Breast epithelium (tissue), 4 donors: ENCODE measurements around the gene STYK1. TPM values are rescaled to one million over a fixed set of nuclear protein-coding genes. Genes with fewer than 3 reads are reported as not detected.
A peak's percentile ranks its signal among the peaks of the same experiment; 100 is the strongest.

Experiments used
- DNase-seq, 2 donors: peaks; one replicate each; pipeline ENCODE4 v3.0.0-alpha.2; 2019; ENCODE audit warnings: low spot score in 2 of 2
- H3K27ac ChIP-seq, 2 donors: fragments of 200-600 bp; sonication (generic) in 1 of 2; one replicate each; pipeline ENCODE4 v1.5.1; 2016 to 2019; ENCODE audit warnings: mild to moderate bottlenecking in 1 of 2
- H3K27me3 ChIP-seq, 2 donors: fragments of 200-600 bp; sonication (generic) in 1 of 2; one replicate each; pipeline versions ENCODE4 v1.5.1 to v1.6.0; 2017 to 2019; ENCODE audit warnings: control low read depth in 1 of 2, mild to moderate bottlenecking in 1 of 2
- H3K36me3 ChIP-seq: fragments of 200-600 bp; one replicate; pipeline ENCODE4 v1.5.1; 2019
- H3K4me1 ChIP-seq, 2 donors: fragments of 200-600 bp; sonication (generic); one replicate each; pipeline ENCODE4 v1.5.1; 2016 to 2019; ENCODE audit warnings: control low read depth in 1 of 2
- H3K4me3 ChIP-seq, 3 donors: fragments of 200-600 bp; sonication (generic); 1 replicate in 2 of 3; 2 replicates in 1 of 3; pipeline ENCODE4 v1.5.1; 2016 to 2019; ENCODE audit warnings: mild to moderate bottlenecking in 3 of 3, moderate library complexity in 2 of 3
- H3K9me3 ChIP-seq, 2 donors: fragments of 200-600 bp; sonication (generic) in 1 of 2; one replicate each; pipeline ENCODE4 v1.5.1; 2016 to 2019; ENCODE audit warnings: control low read depth in 1 of 2
- POLR2A ChIP-seq: fragments of 450-650 bp; IDR thresholded peaks from one replicate; pipeline ENCODE4 v1.6.1; 2016; ENCODE audit warnings: antibody characterized with exemption, mild to moderate bottlenecking, moderate library complexity
- POLR2AphosphoS5 ChIP-seq, 3 donors: sonication (generic); formaldehyde crosslinking; IDR thresholded peaks; one replicate each; pipeline ENCODE4 v1.6.1; 2017; ENCODE audit warnings: antibody characterized with exemption in 3 of 3
- intact Hi-C: fragments of 100-400 bp; cut with DNase I; formaldehyde crosslinking; loops from one replicate; pipeline ENCODE4 v1.15.1; 2023; ENCODE audit warnings: low total_unique reads
- total RNA-seq, 3 donors: library from RNA; depleted of rRNA; stranded (reverse); fragments of >200 nt; gene quantifications; one replicate each; pipeline ENCODE4 v1.1.0, GENCODE V29; 2016
- TF ChIP-seq, protein P1 (sequence below), 3 donors: fragments of 450-650 bp; IDR thresholded peaks; one replicate each; pipeline ENCODE4 v1.5.1; 2016 to 2017; ENCODE audit warnings: antibody characterized with exemption in 3 of 3, mild to moderate bottlenecking in 3 of 3, moderate library complexity in 3 of 3

The STYK1 gene
- total RNA-seq, 3 donors from 2014 or later: 0.32 to 4.9 (median 3.5) TPM

DNA sequence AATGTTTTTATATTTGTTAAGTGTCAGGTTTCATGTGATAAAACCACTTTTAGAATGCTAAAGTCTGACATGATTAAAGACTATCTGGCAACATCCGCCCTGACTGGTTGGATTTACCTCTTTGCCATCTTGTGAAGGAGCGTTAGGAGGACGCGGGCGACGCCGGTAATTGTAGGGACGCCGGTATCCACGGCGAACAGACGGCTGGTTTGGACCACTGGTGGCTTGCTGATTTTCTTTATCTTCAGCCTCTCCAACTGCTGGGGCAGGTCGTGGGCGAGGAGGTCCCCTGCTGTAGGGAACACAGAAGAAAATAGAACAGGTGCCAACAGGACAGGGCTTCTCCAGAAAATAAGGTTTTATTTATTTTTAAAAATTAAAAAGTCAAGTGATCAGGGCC is 28.0 kb upstream of the STYK1 start:
- Histone ChIP-seq H3K4me1 (no peaks in the 10 kb centered on the region), H3K4me3 (no peak overlapping the region), H3K9me3 (no peaks in the 10 kb centered on the region), H3K27ac (peak overlapping the region; percentile 1 to 40), H3K36me3 (peaks cover 11% of the 10 kb centered on the region), H3K27me3 (no peaks in the 10 kb centered on the region)
- intact Hi-C loops: no loop called here
- TF ChIP-seq POLR2A (no peak), POLR2AphosphoS5 (IDR thresholded peaks at IDR 0.05) (no peak)
- TF ChIP-seq, protein P1, sequence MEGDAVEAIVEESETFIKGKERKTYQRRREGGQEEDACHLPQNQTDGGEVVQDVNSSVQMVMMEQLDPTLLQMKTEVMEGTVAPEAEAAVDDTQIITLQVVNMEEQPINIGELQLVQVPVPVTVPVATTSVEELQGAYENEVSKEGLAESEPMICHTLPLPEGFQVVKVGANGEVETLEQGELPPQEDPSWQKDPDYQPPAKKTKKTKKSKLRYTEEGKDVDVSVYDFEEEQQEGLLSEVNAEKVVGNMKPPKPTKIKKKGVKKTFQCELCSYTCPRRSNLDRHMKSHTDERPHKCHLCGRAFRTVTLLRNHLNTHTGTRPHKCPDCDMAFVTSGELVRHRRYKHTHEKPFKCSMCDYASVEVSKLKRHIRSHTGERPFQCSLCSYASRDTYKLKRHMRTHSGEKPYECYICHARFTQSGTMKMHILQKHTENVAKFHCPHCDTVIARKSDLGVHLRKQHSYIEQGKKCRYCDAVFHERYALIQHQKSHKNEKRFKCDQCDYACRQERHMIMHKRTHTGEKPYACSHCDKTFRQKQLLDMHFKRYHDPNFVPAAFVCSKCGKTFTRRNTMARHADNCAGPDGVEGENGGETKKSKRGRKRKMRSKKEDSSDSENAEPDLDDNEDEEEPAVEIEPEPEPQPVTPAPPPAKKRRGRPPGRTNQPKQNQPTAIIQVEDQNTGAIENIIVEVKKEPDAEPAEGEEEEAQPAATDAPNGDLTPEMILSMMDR (IDR thresholded peaks at IDR 0.05): no peak
- no peak for DNase-seq

- no peaks in the 10 kb centered on the region for H3K9me3 ChIP-seq
- H3K27me3 ChIP-seq: no peaks in the 10 kb centered on the region
- no peak for DNase-seq
- H3K36me3 ChIP-seq: peaks cover 11% of the 10 kb centered on the region
- TF ChIP-seq POLR2AphosphoS5 (IDR thresholded peaks at IDR 0.05): no peak
- TF ChIP-seq, protein P1 (IDR thresholded peaks at IDR 0.05): no peak
- no peak for TF ChIP-seq POLR2A
- H3K4me1 ChIP-seq: no peaks in the 10 kb centered on the region
- no peak overlapping the region for H3K4me3 ChIP-seq
- intact Hi-C loops: no loop called here
- H3K27ac ChIP-seq: peak overlapping the region; percentile 40 to 53
Observed at GRCh38 chr12:10701131-10701681, 27.4 kb upstream of the STYK1 start.

GRCh38 chr12:10700581-10700980 is 26.7 kb upstream of the STYK1 start:
- Histone ChIP-seq H3K4me3 (no peak overlapping the region), H3K4me1 (no peaks in the 10 kb centered on the region), H3K9me3 (no peaks in the 10 kb centered on the region), H3K27ac (no peak overlapping the region), H3K27me3 (no peaks in the 10 kb centered on the region), H3K36me3 (peaks cover 11% of the 10 kb centered on the region)
- no peak for TF ChIP-seq POLR2A
- TF ChIP-seq, protein P1 (IDR thresholded peaks at IDR 0.05): no peak
- TF ChIP-seq POLR2AphosphoS5 (IDR thresholded peaks at IDR 0.05): no peak
- no peak for DNase-seq
- intact Hi-C loops: no loop called here

GRCh38 chr12:10697862-10698261 is 24.0 kb upstream of the STYK1 start:
- intact Hi-C loops: no loop called here
- Histone ChIP-seq H3K4me1 (no peaks in the 10 kb centered on the region), H3K27me3 (no peaks in the 10 kb centered on the region), H3K27ac (no peak overlapping the region), H3K9me3 (no peaks in the 10 kb centered on the region), H3K4me3 (no peak overlapping the region), H3K36me3 (peaks cover 11% of the 10 kb centered on the region)
- no peak for DNase-seq
- TF ChIP-seq POLR2A (no peak), POLR2AphosphoS5 (IDR thresholded peaks at IDR 0.05) (no peak)
- TF ChIP-seq, protein P1 (IDR thresholded peaks at IDR 0.05): no peak

DNA sequence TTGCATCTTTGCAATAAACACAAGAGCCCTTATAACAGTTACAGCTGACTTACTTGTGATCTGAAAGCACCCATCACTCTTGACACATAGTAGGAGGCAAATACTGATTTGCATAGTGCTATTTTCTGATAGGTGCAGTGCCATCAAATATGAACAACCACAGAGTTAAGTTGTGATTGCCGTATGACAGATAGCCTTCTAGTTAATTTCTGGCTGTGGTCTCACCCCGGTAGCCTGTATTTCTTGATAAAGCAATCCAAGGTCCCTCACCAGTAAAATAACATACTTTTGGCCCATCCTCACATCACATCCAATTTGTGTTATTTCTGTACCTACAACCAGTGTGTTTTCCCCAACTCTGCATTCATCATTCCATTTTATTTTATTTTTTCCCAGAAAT is 23.3 kb upstream of the STYK1 start:
- peaks cover 11% of the 10 kb centered on the region for H3K36me3 ChIP-seq
- intact Hi-C loops: no loop called here

More for the DNA sequence above, 23.3 kb upstream of the STYK1 start:
- no peak overlapping the region for H3K27ac ChIP-seq
- no peaks in the 10 kb centered on the region for H3K27me3 ChIP-seq
- no peaks in the 10 kb centered on the region for H3K4me1 ChIP-seq
- TF ChIP-seq POLR2AphosphoS5 (IDR thresholded peaks at IDR 0.05): no peak
- TF ChIP-seq, protein P1 (IDR thresholded peaks at IDR 0.05): no peak
- no peak for TF ChIP-seq POLR2A
- H3K9me3 ChIP-seq: no peaks in the 10 kb centered on the region
- H3K4me3 ChIP-seq: no peak overlapping the region
- DNase-seq: no peak
